Trophoblast cell (in vitro differentiated cells and primary cell): Measurements from ENCODE around the gene MFRP.

Source experiments
- DNase-seq, 2 donors: peaks; one replicate each; pipeline ENCODE4 v3.0.0-alpha.2; 2016
- H2AFZ ChIP-seq: 2 replicates; pipeline ENCODE4 v1.6.1; 2013; ENCODE audit warnings: low read length, moderate library complexity, mild to moderate bottlenecking; ENCODE audit not compliant: insufficient read depth, poor library complexity
- H2AK5ac ChIP-seq: 2 replicates; pipeline ENCODE4 v1.6.1; 2013; ENCODE audit warnings: mild to moderate bottlenecking, low read length
- H2BK120ac ChIP-seq: 2 replicates; pipeline ENCODE4 v1.6.1; 2013; ENCODE audit warnings: low read length, mild to moderate bottlenecking, moderate library complexity; ENCODE audit not compliant: insufficient read depth, poor library complexity
- H2BK12ac ChIP-seq: 2 replicates; pipeline ENCODE4 v1.6.1; 2013; ENCODE audit warnings: mild to moderate bottlenecking, low read length, moderate library complexity
- H2BK5ac ChIP-seq: 2 replicates; pipeline ENCODE4 v1.6.1; 2013; ENCODE audit warnings: low read length, low read depth, moderate library complexity, mild to moderate bottlenecking; ENCODE audit not compliant: poor library complexity
- H3K14ac ChIP-seq: 2 replicates; pipeline ENCODE4 v1.6.1; 2013; ENCODE audit warnings: mild to moderate bottlenecking, low read length
- H3K18ac ChIP-seq: 2 replicates; pipeline ENCODE4 v1.6.1; 2013; ENCODE audit warnings: mild to moderate bottlenecking, low read length
- H3K23ac ChIP-seq: 2 replicates; pipeline ENCODE4 v1.6.1; 2013; ENCODE audit warnings: low read length
- H3K27ac ChIP-seq: 2 replicates; pipeline ENCODE4 v1.5.1; 2013; ENCODE audit warnings: low read depth, mild to moderate bottlenecking, inconsistent platforms, low read length, moderate library complexity
- H3K27me3 ChIP-seq: 2 replicates; pipeline ENCODE4 v1.6.1; 2013; ENCODE audit warnings: inconsistent platforms, mild to moderate bottlenecking, low read length, moderate library complexity; ENCODE audit not compliant: insufficient read depth
- H3K36me3 ChIP-seq, 2 experiments: 1 replicate in 1 of 2; 2 replicates in 1 of 2; pipeline ENCODE4 v1.6.1; 2013; ENCODE audit warnings: low read length in 2 of 2, mild to moderate bottlenecking in 2 of 2, moderate library complexity in 1 of 2; ENCODE audit not compliant: insufficient read depth in 2 of 2, control insufficient read depth in 1 of 2
- H3K4ac ChIP-seq: 2 replicates; pipeline ENCODE4 v1.6.1; 2013; ENCODE audit warnings: low read depth, mild to moderate bottlenecking, low read length, moderate library complexity
- H3K4me1 ChIP-seq, 2 experiments: 1 replicate in 1 of 2; 2 replicates in 1 of 2; pipeline ENCODE4 v1.6.1; 2013; ENCODE audit warnings: low read length in 2 of 2, mild to moderate bottlenecking in 2 of 2, moderate library complexity in 1 of 2; ENCODE audit not compliant: insufficient read depth in 2 of 2, control insufficient read depth in 1 of 2
- H3K4me2 ChIP-seq: 2 replicates; pipeline ENCODE4 v1.6.1; 2013; ENCODE audit warnings: inconsistent platforms, mild to moderate bottlenecking, low read length, moderate library complexity
- H3K4me3 ChIP-seq: 2 replicates; pipeline ENCODE4 v1.5.1; 2013; ENCODE audit warnings: mild to moderate bottlenecking, low read depth, low read length, inconsistent platforms
- H3K79me1 ChIP-seq: one replicate; pipeline ENCODE4 v1.6.1; 2013; ENCODE audit warnings: low read length
- H3K79me2 ChIP-seq: 2 replicates; pipeline ENCODE4 v1.6.1; 2013; ENCODE audit warnings: low read length, mild to moderate bottlenecking; ENCODE audit not compliant: control insufficient read depth, insufficient read depth, poor library complexity
- H3K9ac ChIP-seq: 2 replicates; pipeline ENCODE4 v1.6.1; 2013; ENCODE audit warnings: mild to moderate bottlenecking, low read length
- H3K9me3 ChIP-seq: 2 replicates; pipeline ENCODE4 v1.6.1; 2013; ENCODE audit warnings: low read depth, mild to moderate bottlenecking, control low read depth, inconsistent platforms, low read length; ENCODE audit not compliant: insufficient read depth
- H4K12ac ChIP-seq: 2 replicates; pipeline ENCODE4 v1.6.1; 2013; ENCODE audit warnings: low read depth, mild to moderate bottlenecking, low read length, moderate library complexity
- H4K8ac ChIP-seq: 2 replicates; pipeline ENCODE4 v1.6.1; 2013; ENCODE audit warnings: low read depth, mild to moderate bottlenecking, low read length, moderate library complexity
- H4K91ac ChIP-seq: one replicate; pipeline ENCODE4 v1.6.1; 2013; ENCODE audit warnings: low read depth, mild to moderate bottlenecking, low read length, moderate library complexity
- WGBS: extraction: QIAGEN DNeasy Blood & Tissue Kit; methylation state at CpG from one replicate; pipeline ENCODE4 v1.1.7; 2013; ENCODE audit warnings: missing lambda C conversion rate; ENCODE audit not compliant: insufficient read length, insufficient coverage; ENCODE audit errors: extremely low coverage; 5-methylcytosine and 5-hydroxymethylcytosine counted together

MFRP gene

DNA sequence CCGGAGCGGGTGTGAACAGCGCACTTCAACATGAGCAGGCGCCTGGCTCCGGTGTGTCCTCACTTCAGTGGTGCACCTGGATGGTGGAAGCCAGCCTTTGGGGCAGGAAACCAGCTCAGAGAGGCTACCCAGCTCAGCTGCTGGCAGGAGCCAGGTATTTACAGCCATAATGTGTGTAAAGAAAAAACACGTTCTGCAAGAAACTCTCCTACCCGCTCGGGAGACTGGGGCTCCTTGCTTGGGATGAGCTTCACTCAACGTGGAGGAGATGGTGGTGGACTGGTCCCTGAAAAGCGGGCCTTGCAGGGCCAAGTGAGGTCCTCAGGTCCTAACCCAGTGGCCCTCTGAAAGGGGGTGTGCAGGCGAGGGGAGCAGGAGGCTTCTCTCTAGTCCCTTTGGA lies 37.1 kb downstream of the MFRP start:
- peak in 1 of 2 donors; percentile 55 for DNase-seq

GRCh38 chr11:119307974-119308373 lies 38.5 kb downstream of the MFRP start:
- Histone ChIP-seq H3K4me1 (no peaks in the 10 kb centered on the region), H3K36me3 (peaks cover 53 to 70% of the 10 kb centered on the region in 2 experiments), H3K79me2 (no peaks in the 10 kb centered on the region), H3K4me2 (no peak overlapping the region), H3K27ac (no peak overlapping the region), H3K27me3 (no peaks in the 10 kb centered on the region), H2AFZ (no peak overlapping the region), H3K79me1 (no peaks in the 10 kb centered on the region), H3K23ac (no peak overlapping the region), H3K14ac (no peak overlapping the region), H3K18ac (no peak overlapping the region), H3K9ac (no peak overlapping the region), H4K91ac (no peak overlapping the region), H2BK12ac (no peak overlapping the region), H3K9me3 (no peaks in the 10 kb centered on the region), H3K4me3 (no peak overlapping the region), H4K8ac (no peak overlapping the region), H2BK5ac (no peak overlapping the region), H4K12ac (no peak overlapping the region), H2BK120ac (no peak overlapping the region), H2AK5ac (no peak overlapping the region), H3K4ac (no peak overlapping the region)
- DNase-seq, result no peak
- no CpG with 5 or more reads among the region's 5 CpGs for WGBS

More for the DNA sequence above, 37.1 kb downstream of the MFRP start:
- no peak overlapping the region for H2BK120ac ChIP-seq
- H3K4me1 ChIP-seq, result no peaks in the 10 kb centered on the region
- no peak overlapping the region for H3K23ac ChIP-seq
- H2BK12ac ChIP-seq, result no peak overlapping the region
- H3K14ac ChIP-seq, result no peak overlapping the region
- no peaks in the 10 kb centered on the region for H3K79me2 ChIP-seq
- WGBS, result no CpG with 5 or more reads among the region's 11 CpGs
- H2BK5ac ChIP-seq, result no peak overlapping the region
- no peak overlapping the region for H3K4ac ChIP-seq
- no peak overlapping the region for H4K8ac ChIP-seq
- H4K91ac ChIP-seq, result no peak overlapping the region
- H2AK5ac ChIP-seq, result no peak overlapping the region
- peaks cover 57 to 67% of the 10 kb centered on the region in 2 experiments for H3K36me3 ChIP-seq
- H3K27me3 ChIP-seq, result no peaks in the 10 kb centered on the region
- no peak overlapping the region for H3K27ac ChIP-seq
- no peak overlapping the region for H2AFZ ChIP-seq
- no peak overlapping the region for H4K12ac ChIP-seq
- no peak overlapping the region for H3K9ac ChIP-seq
- H3K9me3 ChIP-seq, result no peaks in the 10 kb centered on the region
- H3K79me1 ChIP-seq, result no peaks in the 10 kb centered on the region
- no peak overlapping the region for H3K18ac ChIP-seq
- no peak overlapping the region for H3K4me3 ChIP-seq
- H3K4me2 ChIP-seq, result no peak overlapping the region

- Histone ChIP-seq H2AFZ (no peak overlapping the region), H3K27ac (no peak overlapping the region)
These were observed 39.3 kb downstream of the MFRP start for GRCh38 chr11:119307219-119307618.

GRCh38 chr11:119306373-119306890 lies 40.1 kb downstream of the MFRP start:
- Histone ChIP-seq H3K9me3 (no peaks in the 10 kb centered on the region), H3K4ac (no peak overlapping the region), H3K27me3 (no peaks in the 10 kb centered on the region), H4K8ac (no peak overlapping the region), H3K4me1 (no peaks in the 10 kb centered on the region), H3K36me3 (peaks cover 45 to 65% of the 10 kb centered on the region in 2 experiments), H4K12ac (no peak overlapping the region), H2BK120ac (no peak overlapping the region), H2BK12ac (no peak overlapping the region), H2AK5ac (no peak overlapping the region), H2AFZ (no peak overlapping the region), H3K4me3 (no peak overlapping the region), H3K18ac (no peak overlapping the region), H3K79me2 (no peaks in the 10 kb centered on the region), H3K27ac (no peak overlapping the region), H4K91ac (no peak overlapping the region), H3K9ac (no peak overlapping the region), H3K23ac (no peak overlapping the region), H3K79me1 (no peaks in the 10 kb centered on the region), H3K4me2 (no peak overlapping the region), H2BK5ac (no peak overlapping the region), H3K14ac (no peak overlapping the region)
- peak in 1 of 2 donors; percentile 37 for DNase-seq
- no CpG with 5 or more reads among the region's 5 CpGs for WGBS

More at GRCh38 chr11:119307219-119307618, 39.3 kb downstream of the MFRP start:
- Histone ChIP-seq H3K9me3 (no peaks in the 10 kb centered on the region), H3K79me2 (no peaks in the 10 kb centered on the region), H3K18ac (no peak overlapping the region), H3K36me3 (peaks cover 48 to 67% of the 10 kb centered on the region in 2 experiments), H3K14ac (no peak overlapping the region), H2BK12ac (no peak overlapping the region), H3K4me1 (no peaks in the 10 kb centered on the region), H2AK5ac (no peak overlapping the region), H4K12ac (no peak overlapping the region), H2BK120ac (no peak overlapping the region), H4K91ac (no peak overlapping the region), H3K23ac (no peak overlapping the region), H3K27me3 (no peaks in the 10 kb centered on the region), H3K79me1 (no peaks in the 10 kb centered on the region), H4K8ac (no peak overlapping the region), H3K4me3 (no peak overlapping the region), H2BK5ac (no peak overlapping the region), H3K4ac (no peak overlapping the region), H3K9ac (no peak overlapping the region), H3K4me2 (no peak overlapping the region)
- peak in 1 of 2 donors; percentile 31 for DNase-seq
- no CpG with 5 or more reads among the region's 1 CpG for whole genome bisulfite sequencing
